Tibial nerve (tissue), 4 donors: ENCODE measurements around the gene TMCO6. TPM values are rescaled to one million over a fixed set of nuclear protein-coding genes. Genes with fewer than 3 reads are reported as not detected.
"Not testable (repeated sequence)": the region's sequence is repeated elsewhere in the genome, so short reads cannot be mapped to it uniquely, and the experiment has no call there.

ENCODE experiments used
- DNase-seq, 2 donors: peaks; one replicate each; pipeline ENCODE4 v3.0.0-alpha.2; 2019; ENCODE audit warnings: low spot score in 2 of 2
- H3K27ac ChIP-seq, 4 donors: fragments of 200-600 bp; sonication (generic) in 3 of 4; one replicate each; pipeline ENCODE4 v1.5.1; 2017 to 2019; ENCODE audit warnings: mild to moderate bottlenecking in 1 of 4
- H3K27me3 ChIP-seq, 2 donors: fragments of 200-600 bp; sonication (generic) in 1 of 2; one replicate each; pipeline versions ENCODE4 v1.5.1 to v1.6.0; 2017 to 2019
- H3K36me3 ChIP-seq, 3 donors: fragments of 200-600 bp; sonication (generic); one replicate each; pipeline ENCODE4 v1.5.1; 2018 to 2019
- H3K4me1 ChIP-seq, 4 donors: fragments of 200-600 bp; sonication (generic) in 3 of 4; one replicate each; pipeline ENCODE4 v1.5.1; 2017 to 2019
- H3K4me3 ChIP-seq, 4 donors: fragments of 200-600 bp; sonication (generic) in 3 of 4; one replicate each; pipeline ENCODE4 v1.5.1; 2017 to 2019; ENCODE audit warnings: mild to moderate bottlenecking in 1 of 4, moderate library complexity in 1 of 4
- H3K9me3 ChIP-seq, 4 donors: fragments of 200-600 bp; sonication (generic) in 3 of 4; one replicate each; pipeline ENCODE4 v1.5.1; 2017 to 2019
- CTCF ChIP-seq, 5 experiments: fragments of 200-600 bp in 3 of 5; fragments of 450-650 bp in 2 of 5; sonication (generic) in 3 of 5; IDR thresholded peaks; one replicate each; pipeline ENCODE4 v1.5.1; 2016 to 2019; ENCODE audit warnings: antibody characterized with exemption in 5 of 5, mild to moderate bottlenecking in 3 of 5, moderate library complexity in 2 of 5
- EP300 ChIP-seq, 2 donors: sonication (generic); formaldehyde crosslinking; IDR thresholded peaks; one replicate each; pipeline ENCODE4 v1.6.1; 2017; ENCODE audit warnings: antibody characterized with exemption in 2 of 2, mild to moderate bottlenecking in 1 of 2
- POLR2A ChIP-seq, 2 donors: fragments of 450-650 bp; IDR thresholded peaks; one replicate each; pipeline ENCODE4 v1.6.1; 2017; ENCODE audit warnings: antibody characterized with exemption in 2 of 2, mild to moderate bottlenecking in 2 of 2, moderate library complexity in 2 of 2
- WGBS, 2 donors: methylation state at CpG; one replicate each; pipeline ENCODE4 v1.1.5; 2018; 5-methylcytosine and 5-hydroxymethylcytosine counted together
- total RNA-seq, 4 donors: library from RNA; depleted of rRNA; stranded (reverse); fragments of >200 nt; gene quantifications; one replicate each; pipeline ENCODE4 v1.1.0, GENCODE V29; 2016

TMCO6 gene
- total RNA-seq: 100 to 1,000 TPM in 1 of 4 donors, 10 to 100 TPM in 3; 72.8 to 129 (median 93.0) TPM

- peak within 1 kb of the TSS; percentile 68 to 91 (median 86) for H3K4me3 ChIP-seq
- DNase-seq: peak; percentile 97
- TF ChIP-seq POLR2A (IDR thresholded peaks at IDR 0.05): peak in 1 of 2 donors; percentile 60
- peak; percentile 77 to 89 for TF ChIP-seq EP300 (IDR thresholded peaks at IDR 0.05)
- peak; percentile 61 to 90 (median 76) for TF ChIP-seq CTCF (IDR thresholded peaks at IDR 0.05)
- peak within 1 kb of the TSS; percentile 84 to 97 (median 92) for H3K27ac ChIP-seq
- WGBS, 2 donors: 1% methylated on average over 38 to 60 of the region's 63 CpGs
- H3K27me3 ChIP-seq: no peaks in the 10 kb centered on the region
- peaks cover 0 to 31% (median 0%) of the 10 kb centered on the region in 3 donors for H3K36me3 ChIP-seq
- no peaks in the 10 kb centered on the region for H3K9me3 ChIP-seq
- peaks cover 0 to 48% (median 11%) of the 10 kb centered on the region in 4 donors for H3K4me1 ChIP-seq
These were observed at the start of gene TMCO6 for GRCh38 chr5:140639148-140639981. TMCO6 (plus strand) TSS chr5:140639451; CDS start chr5:140639528, 77 bp downstream.

- 78 to 84% methylated on average over 7 of the region's 7 CpGs for WGBS, 2 donors
- no peak overlapping the region for H3K27ac ChIP-seq
- no peak for DNase-seq
- TF ChIP-seq POLR2A (IDR thresholded peaks at IDR 0.05) (no peak), EP300 (IDR thresholded peaks at IDR 0.05) (no peak), CTCF (IDR thresholded peaks at IDR 0.05) (no peak)
- peaks cover 0 to 32% (median 8%) of the 10 kb centered on the region in 4 donors for H3K4me1 ChIP-seq
- H3K9me3 ChIP-seq: no peaks in the 10 kb centered on the region
- H3K36me3 ChIP-seq: no peaks in the 10 kb centered on the region
- H3K4me3 ChIP-seq: no peak overlapping the region
- H3K27me3 ChIP-seq: no peaks in the 10 kb centered on the region
These were observed 48.4 kb upstream of the TMCO6 start for GRCh38 chr5:140590861-140591260.

- Histone ChIP-seq H3K9me3 (no peaks in the 10 kb centered on the region), H3K4me1 (peaks cover 0 to 38% (median 8%) of the 10 kb centered on the region in 4 donors), H3K27me3 (no peaks in the 10 kb centered on the region), H3K4me3 (peak overlapping the region in 1 of 4 donors; percentile 17), H3K27ac (no peak overlapping the region), H3K36me3 (no peaks in the 10 kb centered on the region)
- TF ChIP-seq EP300 (IDR thresholded peaks at IDR 0.05): no peak
- no peak for TF ChIP-seq POLR2A (IDR thresholded peaks at IDR 0.05)
- TF ChIP-seq CTCF (IDR thresholded peaks at IDR 0.05): no peak
- WGBS, 2 donors: 71 to 81% methylated on average over 5 of the region's 5 CpGs
- DNase-seq: no peak
These were observed 47.4 kb upstream of the TMCO6 start for GRCh38 chr5:140591747-140592372.

- not testable (repeated sequence) for H3K4me3 ChIP-seq, H3K27ac ChIP-seq, H3K27me3 ChIP-seq, DNase-seq, H3K9me3 ChIP-seq, H3K36me3 ChIP-seq
- 61 to 62% methylated on average over 13 of the region's 14 CpGs for WGBS, 2 donors
- peaks cover 0 to 38% (median 8%) of the 10 kb centered on the region in 4 donors for H3K4me1 ChIP-seq
These were observed 46.2 kb upstream of the TMCO6 start for GRCh38 chr5:140593070-140593469.

- no peak for DNase-seq
These were observed 45.1 kb upstream of the TMCO6 start for GRCh38 chr5:140594169-140594568.

More at GRCh38 chr5:140594169-140594568, 45.1 kb upstream of the TMCO6 start:
- 56 to 100% methylated on average over 2 to 3 of the region's 6 CpGs for WGBS, 2 donors
- TF ChIP-seq CTCF (IDR thresholded peaks at IDR 0.05): no peak
- no peak for TF ChIP-seq POLR2A (IDR thresholded peaks at IDR 0.05)
- no peak for TF ChIP-seq EP300 (IDR thresholded peaks at IDR 0.05)
- Histone ChIP-seq H3K27ac (no peak overlapping the region), H3K4me3 (no peak overlapping the region), H3K4me1 (peaks cover 0 to 31% (median 3%) of the 10 kb centered on the region in 4 donors), H3K27me3 (no peaks in the 10 kb centered on the region), H3K36me3 (no peaks in the 10 kb centered on the region), H3K9me3 (no peaks in the 10 kb centered on the region)
